Measurements from ENCODE around the gene MCM7. TPM values are rescaled to one million over a fixed set of nuclear protein-coding genes. Genes with fewer than 3 reads are reported as not detected.

The MCM7 gene
- total RNA-seq, 4 donors from 2014 or later = 31.8 to 67.3 (median 63.1) TPM

DNA sequence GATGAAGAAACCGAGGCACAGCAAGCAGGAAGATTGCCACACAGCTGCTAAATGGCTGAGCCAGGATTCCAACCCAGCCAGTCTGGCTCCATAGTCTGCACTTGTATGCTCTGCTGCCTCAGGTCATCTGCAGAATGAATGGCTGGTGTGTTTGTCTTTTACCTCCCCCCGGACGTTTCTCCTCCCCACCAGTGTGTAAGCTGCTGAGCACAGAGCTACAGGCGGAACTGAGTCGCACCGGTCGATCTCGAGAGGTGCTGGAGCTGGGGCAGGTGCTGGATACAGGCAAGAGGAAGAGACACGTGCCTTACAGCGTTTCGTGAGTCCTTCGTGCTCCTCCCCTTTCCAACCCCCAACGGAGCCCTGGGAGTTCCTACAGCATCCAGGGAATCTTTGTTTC lies 20.9 kb upstream of the MCM7 start:
- peaks cover 28 to 73% (median 30%) of the 10 kb centered on the region in 3 donors for H3K4me1 ChIP-seq
- TF ChIP-seq POLR2A (IDR thresholded peaks at IDR 0.05) = no peak
- TF ChIP-seq, protein P1, sequence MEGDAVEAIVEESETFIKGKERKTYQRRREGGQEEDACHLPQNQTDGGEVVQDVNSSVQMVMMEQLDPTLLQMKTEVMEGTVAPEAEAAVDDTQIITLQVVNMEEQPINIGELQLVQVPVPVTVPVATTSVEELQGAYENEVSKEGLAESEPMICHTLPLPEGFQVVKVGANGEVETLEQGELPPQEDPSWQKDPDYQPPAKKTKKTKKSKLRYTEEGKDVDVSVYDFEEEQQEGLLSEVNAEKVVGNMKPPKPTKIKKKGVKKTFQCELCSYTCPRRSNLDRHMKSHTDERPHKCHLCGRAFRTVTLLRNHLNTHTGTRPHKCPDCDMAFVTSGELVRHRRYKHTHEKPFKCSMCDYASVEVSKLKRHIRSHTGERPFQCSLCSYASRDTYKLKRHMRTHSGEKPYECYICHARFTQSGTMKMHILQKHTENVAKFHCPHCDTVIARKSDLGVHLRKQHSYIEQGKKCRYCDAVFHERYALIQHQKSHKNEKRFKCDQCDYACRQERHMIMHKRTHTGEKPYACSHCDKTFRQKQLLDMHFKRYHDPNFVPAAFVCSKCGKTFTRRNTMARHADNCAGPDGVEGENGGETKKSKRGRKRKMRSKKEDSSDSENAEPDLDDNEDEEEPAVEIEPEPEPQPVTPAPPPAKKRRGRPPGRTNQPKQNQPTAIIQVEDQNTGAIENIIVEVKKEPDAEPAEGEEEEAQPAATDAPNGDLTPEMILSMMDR (IDR thresholded peaks at IDR 0.05) = no peak
- H3K27me3 ChIP-seq = no peaks in the 10 kb centered on the region
- H3K36me3 ChIP-seq = peaks cover 0 to 16% (median 0%) of the 10 kb centered on the region in 3 donors
- intact Hi-C loops (cut with DNase I) = no loop called here
- WGBS, 2 donors = 25 to 84% methylated on average over 6 to 13 of the region's 13 CpGs
- H3K4me3 ChIP-seq = no peak overlapping the region
- no peaks in the 10 kb centered on the region for H3K9me3 ChIP-seq
- peak overlapping the region in 2 of 4 donors; percentile 13 to 21 for H3K27ac ChIP-seq
- no peak for DNase-seq

DNA sequence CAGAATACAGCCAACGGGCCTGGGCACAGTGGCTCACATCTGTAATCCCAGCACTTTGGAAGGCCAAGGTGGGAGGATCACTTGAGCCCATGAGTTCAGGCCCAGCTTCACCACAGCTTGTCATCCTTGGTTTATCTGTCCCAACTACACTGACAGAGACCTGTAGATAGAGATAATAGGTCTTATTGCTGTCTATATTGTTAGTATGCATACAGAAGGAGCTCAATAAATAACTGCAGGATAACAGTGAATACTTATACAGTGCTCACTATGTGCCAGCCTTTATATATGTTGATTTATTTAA lies 19.5 kb upstream of the MCM7 start:
- Histone ChIP-seq H3K4me3 (peak overlapping the region in 2 of 4 donors; percentile 72 to 89), H3K9me3 (no peaks in the 10 kb centered on the region), H3K27me3 (no peaks in the 10 kb centered on the region), H3K36me3 (peaks cover 0 to 16% (median 0%) of the 10 kb centered on the region in 3 donors), H3K27ac (peak overlapping the region in 3 of 4 donors; percentile 82 to 95 (median 94)), H3K4me1 (peaks cover 22 to 65% (median 24%) of the 10 kb centered on the region in 3 donors)
- DNase-seq = no peak
- intact Hi-C loops (cut with DNase I) = no loop called here
- TF ChIP-seq, protein P1 (IDR thresholded peaks at IDR 0.05) = no peak
- TF ChIP-seq POLR2A (IDR thresholded peaks at IDR 0.05) = no peak
- 18 to 40% methylated on average over 1 of the region's 1 CpG for WGBS, 2 donors

DNA sequence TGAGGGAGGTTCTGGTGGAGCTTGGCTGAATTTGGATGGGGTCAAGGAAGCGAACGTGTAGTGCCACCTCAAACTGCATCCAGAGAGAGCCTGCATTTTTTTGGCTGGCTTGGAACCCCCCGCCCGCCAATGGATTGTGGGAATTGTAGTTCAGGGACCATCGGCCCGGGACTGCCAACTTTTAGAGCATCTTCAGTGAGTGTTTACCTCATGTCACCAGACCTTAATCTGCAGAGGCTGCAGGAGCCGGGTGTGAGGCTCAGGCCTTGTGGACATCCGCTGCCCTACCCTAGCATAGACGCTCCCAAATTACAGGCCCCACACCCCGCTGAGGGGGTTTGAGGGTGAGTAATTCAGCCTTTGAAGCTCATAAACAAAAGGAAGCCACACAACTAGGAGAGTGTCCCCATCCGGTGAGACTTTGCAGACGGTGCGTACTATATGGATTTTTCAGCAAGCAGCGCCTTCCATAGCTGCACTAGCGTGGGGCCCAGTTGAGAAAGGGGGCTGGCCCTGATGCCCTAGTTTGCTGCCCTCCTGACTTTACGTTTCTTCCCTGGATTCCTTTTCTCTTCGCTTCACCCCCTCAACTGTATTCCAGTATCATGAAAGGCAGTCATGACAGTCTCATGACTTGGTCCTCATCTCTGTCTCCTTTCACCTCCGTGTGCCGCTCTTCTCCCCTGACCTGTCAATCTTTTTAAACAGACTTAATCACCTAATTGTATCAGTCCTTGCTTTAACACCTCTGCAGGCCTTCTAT lies 19.0 kb upstream of the MCM7 start:
- WGBS, 2 donors = 25 to 44% methylated on average over 10 to 16 of the region's 19 CpGs
- intact Hi-C loops (cut with DNase I) = no loop called here

DNA sequence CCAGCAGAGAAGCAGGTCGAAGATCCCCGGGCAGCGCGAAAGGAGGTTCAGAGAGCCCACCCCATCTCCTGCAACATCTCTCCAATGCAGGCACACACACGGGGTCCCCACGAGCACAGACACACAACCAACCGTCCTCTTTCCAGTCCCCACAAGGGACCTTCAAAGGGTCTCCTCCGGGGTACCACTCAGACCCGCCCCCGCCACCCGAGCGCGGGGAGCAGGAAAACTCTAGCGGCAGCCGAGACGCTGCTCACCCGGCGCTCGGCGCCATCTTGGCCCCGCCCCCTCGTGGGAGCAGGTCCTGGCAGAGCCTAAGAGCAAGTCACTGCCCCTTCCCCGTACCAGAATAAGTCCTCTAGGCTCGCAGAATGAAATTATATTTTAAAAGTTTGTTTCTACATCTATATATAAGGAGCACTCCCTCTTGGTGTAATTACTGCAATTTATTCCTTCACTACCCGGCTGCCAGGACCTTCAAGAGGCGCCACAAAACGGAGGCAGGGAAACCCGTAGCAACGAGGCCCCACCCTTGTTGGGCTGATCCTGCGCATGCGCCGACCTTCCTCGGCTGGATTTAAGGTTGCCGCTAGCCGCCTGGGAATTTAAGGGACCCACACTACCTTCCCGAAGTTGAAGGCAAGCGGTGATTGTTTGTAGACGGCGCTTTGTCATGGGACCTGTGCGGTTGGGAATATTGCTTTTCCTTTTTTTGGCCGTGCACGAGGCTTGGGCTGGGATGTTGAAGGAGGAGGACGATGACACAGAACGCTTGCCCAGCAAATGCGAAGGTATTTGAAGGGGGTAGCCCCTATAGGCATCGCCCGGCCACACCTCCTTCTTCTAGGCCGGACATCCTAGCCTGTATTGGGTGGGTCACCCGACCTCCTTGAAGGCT lies 18.1 kb upstream of the MCM7 start, which contains the start of the genes CNPY4 and TAF6:
Gene CNPY4 (plus strand): TSS at position 563 of the 898 bp plus-strand sequence. CDS start 111 bp downstream, at position 674.
Gene TAF6 (minus strand): TSS at position 287 of the 898 bp plus-strand sequence. CDS start 5,149 bp downstream, outside the sequence.
- H3K4me1 ChIP-seq = peaks cover 11 to 51% (median 18%) of the 10 kb centered on the region in 3 donors
- DNase-seq = peak; percentile 58
- peaks cover 0 to 16% (median 0%) of the 10 kb centered on the region in 3 donors for H3K36me3 ChIP-seq
- peak within 1 kb of the TSS; percentile 81 to 95 (median 88) for H3K27ac ChIP-seq
- H3K4me3 ChIP-seq = peak within 1 kb of the TSS; percentile 56 to 90 (median 80)
- H3K9me3 ChIP-seq = no peaks in the 10 kb centered on the region
- intact Hi-C loops (cut with DNase I) = no loop called here
- 0% methylated on average over 21 to 27 of the region's 49 CpGs for WGBS, 2 donors
- TF ChIP-seq POLR2A (IDR thresholded peaks at IDR 0.05) = peak in 3 of 4 donors; percentile 19 to 57 (median 37)
- TF ChIP-seq, protein P1 (IDR thresholded peaks at IDR 0.05) = peak in 3 of 6 experiments; percentile 19 to 40 (median 22)
- no peaks in the 10 kb centered on the region for H3K27me3 ChIP-seq

More for the DNA sequence above, 19.0 kb upstream of the MCM7 start:
- H3K4me3 ChIP-seq = peak overlapping the region; percentile 56 to 90 (median 80)
- no peaks in the 10 kb centered on the region for H3K9me3 ChIP-seq
- H3K27me3 ChIP-seq = no peaks in the 10 kb centered on the region
- TF ChIP-seq, protein P1 (IDR thresholded peaks at IDR 0.05) = no peak
- TF ChIP-seq POLR2A (IDR thresholded peaks at IDR 0.05) = no peak
- peaks cover 0 to 16% (median 0%) of the 10 kb centered on the region in 3 donors for H3K36me3 ChIP-seq
- H3K27ac ChIP-seq = peak overlapping the region; percentile 81 to 95 (median 88)
- no peak for DNase-seq
- H3K4me1 ChIP-seq = peaks cover 18 to 60% (median 19%) of the 10 kb centered on the region in 3 donors
